Germinal center (tissue), 1 donor: ENCODE results near the gene IL4I1.

Source experiments
- DNase-seq: peaks from one replicate; pipeline ENCODE4 v3.0.0; 2012; ENCODE audit warnings: mixed read lengths, low spot score

The IL4I1 gene

DNA sequence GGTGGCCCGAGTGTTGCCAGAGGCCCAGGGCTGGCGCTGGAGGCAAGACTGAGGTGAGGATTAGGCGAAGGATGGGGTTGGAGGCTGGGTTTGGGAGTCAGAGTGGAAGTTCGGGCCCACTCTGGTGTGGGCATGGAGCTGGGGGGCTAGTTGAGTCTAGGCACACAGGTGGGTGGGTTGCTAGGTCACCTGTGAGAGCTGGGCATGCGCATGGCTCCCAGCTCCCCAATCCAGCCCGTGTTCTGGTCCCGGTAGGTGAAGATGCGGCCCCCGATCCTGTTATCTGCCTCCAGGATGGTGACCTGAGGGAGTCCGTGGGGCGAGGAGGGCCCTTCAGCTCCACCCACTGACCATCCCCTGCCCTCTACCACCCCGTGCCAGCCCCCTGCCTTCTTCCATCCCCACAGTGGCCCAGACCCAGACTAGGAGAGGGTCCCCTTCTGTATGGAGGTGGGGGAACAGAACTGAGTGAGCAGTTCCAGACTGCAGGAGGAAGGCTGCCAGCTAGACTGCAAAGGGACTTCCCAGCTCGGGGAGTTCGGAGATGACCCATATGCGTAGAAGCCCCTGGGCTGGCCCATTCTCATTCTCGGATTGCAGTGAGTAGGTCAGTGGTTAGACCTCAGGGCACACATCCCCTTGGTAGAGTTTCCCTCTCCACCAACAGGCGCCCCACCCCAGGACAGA lies 1.7 kb downstream of the IL4I1 start:
- DNase-seq, result no peak

DNA sequence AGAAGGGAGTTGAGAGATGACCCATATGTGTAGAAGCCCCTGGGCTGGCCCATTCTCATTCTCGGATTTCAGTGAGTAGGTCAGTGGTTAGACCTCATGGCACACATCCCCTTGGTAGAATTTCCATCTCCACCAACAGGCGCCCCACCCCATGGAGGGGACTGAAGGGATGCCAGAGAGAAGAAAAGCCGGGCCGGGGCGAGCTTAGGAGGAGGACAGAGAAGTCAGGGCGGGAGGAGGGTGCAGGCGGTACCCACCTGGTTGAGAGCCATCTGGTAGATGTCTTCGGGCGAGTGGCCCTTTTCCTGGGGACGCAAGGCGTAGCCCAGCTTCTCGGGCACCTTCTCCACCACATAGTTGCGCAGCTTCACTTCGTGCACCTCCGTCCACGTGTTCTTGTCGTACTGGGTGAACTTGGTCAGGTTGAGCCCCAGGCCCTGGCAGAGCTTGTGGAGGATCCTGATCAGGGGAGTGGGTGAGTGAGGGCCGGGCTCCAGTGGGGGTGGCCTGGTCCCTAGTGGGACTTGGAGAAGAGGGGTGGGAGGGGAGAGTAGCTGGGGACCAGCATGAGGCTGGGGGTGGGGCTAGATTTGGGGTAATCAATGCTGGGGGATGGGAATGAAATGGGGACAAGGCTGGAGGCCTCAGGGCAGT lies 2.5 kb downstream of the IL4I1 start:
- DNase-seq, result no peak

DNA sequence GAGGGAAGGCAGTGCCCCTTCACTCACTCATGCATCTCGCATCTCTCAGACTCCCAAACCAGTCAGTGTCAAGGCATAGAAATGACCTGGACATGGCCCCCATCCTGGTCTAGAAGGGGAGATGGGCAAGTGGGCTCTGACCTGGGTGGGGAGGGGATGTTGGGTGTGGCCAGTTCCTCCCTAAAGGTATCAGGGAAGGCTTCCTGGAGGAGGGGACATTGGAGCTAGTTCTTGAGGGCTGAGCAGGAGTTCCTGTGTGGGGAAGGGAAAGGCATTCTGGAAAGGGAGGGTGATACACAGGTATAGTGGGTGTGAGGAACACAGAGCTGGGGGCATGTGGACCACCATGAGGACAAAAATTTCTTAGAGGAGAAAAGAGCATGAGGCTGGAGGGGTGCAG lies 4.0 kb downstream of the IL4I1 start:
- no peak for DNase-seq

GRCh38 chr19:49891393-49891792 lies 5.3 kb downstream of the IL4I1 start:
- DNase-seq, result no peak

DNA sequence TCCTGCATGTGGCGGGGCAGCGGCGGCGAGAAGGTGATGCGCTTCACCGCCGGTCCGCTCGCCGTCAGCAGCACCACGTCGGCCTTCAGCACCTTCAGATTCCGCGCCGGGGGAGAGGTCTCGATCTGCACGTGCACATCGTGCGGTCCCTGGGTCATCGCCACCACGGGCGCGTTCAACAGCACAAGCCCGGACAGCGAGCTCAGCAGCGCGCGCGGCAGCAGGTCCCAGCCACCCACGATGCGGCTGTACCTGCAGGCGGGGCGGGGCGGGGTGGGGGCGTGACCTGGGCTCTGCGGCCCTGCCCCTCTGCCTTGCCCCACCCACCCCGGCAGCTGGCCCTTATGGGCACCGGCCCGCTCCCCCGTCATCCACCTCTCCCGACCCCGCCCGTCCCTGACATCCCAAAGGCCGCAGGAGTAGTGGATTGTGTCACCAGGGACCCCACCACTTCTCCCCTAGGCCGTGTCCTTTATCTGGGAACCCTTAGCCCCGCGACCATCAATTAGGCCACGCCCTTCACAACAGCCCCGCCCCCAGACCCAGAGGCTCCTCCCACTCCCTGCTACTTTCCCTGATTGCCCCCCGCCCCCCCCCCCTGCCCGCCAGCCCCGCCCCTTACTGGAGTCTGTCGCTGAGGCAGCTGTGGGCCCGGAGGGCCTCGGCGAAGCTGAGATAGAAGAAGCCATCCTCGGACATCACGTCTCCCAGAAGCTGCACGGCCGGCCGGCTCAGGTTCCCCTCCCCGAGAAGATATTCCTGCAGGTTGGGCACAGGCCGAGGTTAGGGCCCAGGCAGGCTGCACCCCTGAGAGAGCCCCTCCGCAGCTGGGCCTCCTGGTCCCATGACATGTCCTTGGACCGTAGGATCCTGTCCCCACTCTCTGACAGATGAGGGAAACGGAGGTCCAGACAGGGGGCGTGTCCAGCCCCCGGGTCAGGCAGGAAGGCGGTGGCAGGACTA lies 6.1 kb downstream of the IL4I1 start:
- DNase-seq, result peak; percentile 83

DNA sequence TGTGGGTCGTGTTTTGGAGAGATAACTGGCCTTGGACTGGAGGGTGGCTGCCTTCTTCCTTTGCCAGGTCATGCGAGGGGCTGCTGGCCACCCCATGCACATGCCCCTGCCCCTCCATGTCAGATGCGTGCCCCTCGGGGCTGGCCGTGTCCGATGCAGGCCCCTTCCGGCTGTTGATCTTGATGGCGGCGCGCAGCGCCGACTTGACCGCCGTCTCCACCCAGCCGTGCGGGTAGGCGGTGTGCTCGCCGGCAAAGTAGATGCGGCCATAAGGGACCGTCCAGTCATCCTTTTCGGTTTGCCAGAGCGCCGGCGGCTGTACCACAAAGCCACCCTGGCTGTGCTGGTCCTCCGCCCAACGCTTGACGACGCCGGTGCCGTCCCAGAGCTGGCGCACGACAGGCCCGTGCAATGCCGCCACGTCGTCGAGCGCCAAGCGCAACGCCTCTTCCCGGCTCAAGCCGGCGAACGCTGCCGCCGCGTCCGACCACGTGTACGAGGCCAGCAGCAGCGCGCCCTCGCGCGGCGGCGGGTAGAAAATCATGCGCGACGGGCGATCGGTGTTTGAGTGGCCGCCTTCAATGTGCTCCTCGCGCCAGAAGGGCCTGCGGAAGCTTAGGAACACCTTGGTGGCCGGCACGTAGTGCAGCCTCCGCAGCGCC lies 6.9 kb downstream of the IL4I1 start:
- peak; percentile 64 for DNase-seq

- DNase-seq, result no peak
Observed at GRCh38 chr19:49889038-49889686, 7.5 kb downstream of the IL4I1 start.

DNA sequence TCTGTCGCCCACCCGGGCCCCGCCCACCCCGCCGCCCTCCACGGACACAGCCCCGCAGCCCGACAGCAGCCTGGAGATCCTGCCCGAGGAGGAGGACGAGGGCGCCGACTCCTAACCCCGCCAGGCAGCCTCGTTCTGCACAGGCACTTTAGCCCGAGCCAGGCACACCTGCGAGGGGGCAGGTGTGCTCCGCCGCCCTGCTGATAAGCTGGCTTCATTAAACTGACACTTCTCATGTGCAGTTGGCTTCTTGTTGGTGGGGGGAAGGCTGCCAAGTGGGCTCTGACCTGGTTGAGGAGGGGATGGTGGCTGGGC lies 8.2 kb downstream of the IL4I1 start:
- DNase-seq, result no peak

DNA sequence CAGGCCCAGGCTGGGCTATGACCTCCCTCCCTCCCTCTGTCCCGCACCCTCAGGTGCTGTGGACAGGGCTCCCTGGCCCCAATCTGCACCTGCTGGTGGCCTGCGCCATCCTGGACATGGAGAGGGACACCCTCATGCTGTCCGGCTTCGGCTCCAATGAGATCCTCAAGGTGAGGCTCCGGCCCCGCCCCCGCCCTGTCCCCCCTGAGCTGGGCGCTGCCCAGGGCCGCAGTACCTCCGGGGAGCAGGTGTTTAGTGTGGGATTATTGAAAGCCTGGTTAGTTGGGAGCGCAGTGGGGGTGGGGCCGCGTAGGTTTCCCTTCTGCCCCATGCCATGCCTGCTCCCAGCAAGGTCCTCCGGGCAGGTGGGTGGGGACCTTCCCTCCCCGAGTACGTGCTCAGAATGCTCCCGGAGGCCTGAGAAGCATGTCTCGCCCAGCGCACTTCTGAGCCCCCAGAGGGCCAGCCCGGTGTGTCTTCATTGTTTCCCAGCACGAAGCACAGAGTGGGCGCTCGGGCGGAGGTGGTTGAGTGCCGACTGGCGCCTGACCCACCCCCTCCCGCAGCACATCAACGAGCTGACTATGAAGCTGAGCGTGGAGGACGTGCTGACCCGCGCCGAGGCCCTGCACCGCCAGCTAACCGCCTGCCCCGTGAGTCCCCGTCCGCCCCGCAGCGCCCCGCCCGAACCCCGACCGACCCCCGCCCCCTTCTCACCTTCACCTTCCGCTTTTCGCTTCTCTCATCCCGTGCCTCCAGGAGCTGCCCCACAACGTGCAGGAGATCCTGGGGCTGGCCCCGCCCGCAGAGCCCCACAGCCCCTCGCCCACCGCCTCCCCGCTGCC lies 8.8 kb downstream of the IL4I1 start:
- DNase-seq, result no peak

DNA sequence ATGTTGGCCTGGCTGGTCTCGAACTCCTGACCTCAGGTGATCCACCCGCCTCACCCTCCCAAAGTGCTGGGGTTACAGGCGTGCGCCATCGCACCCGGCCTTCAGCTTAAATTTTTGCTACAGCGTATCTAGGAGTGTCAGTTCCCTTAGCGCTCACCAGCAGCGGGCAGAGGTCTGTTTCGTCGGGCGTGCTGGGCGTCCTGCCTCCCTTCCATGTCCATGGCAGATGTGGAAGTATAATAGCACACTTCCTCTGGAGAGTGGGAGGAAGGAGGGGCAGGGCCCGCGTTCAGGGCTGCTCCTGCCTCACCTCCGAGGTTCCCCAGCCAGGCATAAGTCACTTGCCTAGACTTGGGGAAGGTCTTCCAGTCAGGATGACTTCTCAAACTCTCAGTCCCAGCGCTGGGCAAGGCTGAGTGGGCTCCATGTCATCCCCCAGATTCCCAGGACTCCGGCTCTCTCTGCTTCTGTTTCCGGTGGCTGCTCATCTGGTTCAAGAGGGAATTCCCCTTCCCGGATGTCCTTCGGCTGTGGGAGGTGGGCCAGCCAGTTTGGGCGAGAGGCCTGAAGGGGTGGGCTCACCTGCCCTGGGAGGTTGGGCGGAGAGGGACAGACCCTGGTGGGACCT lies 9.5 kb downstream of the IL4I1 start:
- no peak for DNase-seq

- DNase-seq, result no peak
Observed at GRCh38 chr19:49884760-49885159, 11.9 kb downstream of the IL4I1 start.

- DNase-seq, result no peak
Observed at GRCh38 chr19:49884109-49884508, 12.6 kb downstream of the IL4I1 start.

GRCh38 chr19:49883094-49883493 lies 13.6 kb downstream of the IL4I1 start:
- no peak for DNase-seq

GRCh38 chr19:49882643-49883042 lies 14.0 kb downstream of the IL4I1 start:
- DNase-seq, result no peak

DNA sequence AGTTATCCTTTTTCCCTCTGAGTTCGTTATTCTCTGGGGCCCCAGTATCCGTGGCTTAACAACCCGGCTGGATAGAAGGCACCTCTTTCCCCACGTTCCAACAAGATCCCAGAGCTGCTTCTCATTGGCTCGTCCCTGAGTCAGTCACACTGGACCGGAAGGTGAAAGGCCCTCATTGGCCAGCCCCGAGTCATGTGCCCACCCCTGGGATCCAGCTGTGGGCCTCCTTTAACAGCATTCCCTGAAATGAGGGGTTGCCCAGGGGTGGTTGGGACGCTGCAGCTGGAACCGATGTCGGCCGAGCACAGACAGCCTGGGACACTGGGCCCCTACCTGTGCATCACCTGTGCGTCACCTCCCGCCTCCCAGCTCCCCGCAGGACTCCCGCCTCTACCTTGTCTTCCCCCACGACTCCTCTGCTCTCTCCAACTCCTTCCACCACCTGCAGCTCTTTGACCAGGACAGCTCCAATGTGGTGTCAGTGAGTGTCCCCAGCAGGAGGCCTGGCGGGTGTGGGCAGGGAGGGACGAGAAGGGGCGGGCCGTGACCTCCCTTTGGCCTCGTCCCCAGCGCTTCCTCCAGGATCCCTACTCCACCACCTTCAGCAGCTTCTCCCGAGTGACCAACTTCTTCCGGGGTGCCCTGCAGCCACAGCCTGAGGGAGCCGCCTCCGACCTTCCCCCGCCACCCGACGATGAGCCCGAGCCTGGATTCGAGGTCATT lies 14.9 kb downstream of the IL4I1 start:
- DNase-seq, result no peak

DNA sequence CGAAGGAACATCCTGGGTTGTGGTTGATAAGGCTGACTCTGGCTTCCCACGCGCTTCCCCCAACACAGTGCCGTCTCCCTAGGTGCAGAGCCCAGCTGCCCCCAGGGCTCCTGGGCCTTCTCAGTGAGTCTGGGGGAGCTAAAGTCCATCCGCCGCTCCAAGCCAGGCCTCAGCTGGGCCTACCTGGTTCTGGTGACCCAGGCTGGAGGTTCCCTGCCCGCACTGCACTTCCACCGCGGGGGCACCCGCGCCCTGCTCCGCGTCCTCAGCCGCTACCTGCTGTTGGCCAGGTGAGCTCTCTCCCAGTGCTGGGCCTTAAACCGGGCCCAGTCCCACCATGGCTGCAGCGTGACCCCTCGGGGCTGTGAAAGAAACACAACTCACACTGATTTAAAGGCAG lies 15.5 kb downstream of the IL4I1 start:
- DNase-seq, result no peak

DNA sequence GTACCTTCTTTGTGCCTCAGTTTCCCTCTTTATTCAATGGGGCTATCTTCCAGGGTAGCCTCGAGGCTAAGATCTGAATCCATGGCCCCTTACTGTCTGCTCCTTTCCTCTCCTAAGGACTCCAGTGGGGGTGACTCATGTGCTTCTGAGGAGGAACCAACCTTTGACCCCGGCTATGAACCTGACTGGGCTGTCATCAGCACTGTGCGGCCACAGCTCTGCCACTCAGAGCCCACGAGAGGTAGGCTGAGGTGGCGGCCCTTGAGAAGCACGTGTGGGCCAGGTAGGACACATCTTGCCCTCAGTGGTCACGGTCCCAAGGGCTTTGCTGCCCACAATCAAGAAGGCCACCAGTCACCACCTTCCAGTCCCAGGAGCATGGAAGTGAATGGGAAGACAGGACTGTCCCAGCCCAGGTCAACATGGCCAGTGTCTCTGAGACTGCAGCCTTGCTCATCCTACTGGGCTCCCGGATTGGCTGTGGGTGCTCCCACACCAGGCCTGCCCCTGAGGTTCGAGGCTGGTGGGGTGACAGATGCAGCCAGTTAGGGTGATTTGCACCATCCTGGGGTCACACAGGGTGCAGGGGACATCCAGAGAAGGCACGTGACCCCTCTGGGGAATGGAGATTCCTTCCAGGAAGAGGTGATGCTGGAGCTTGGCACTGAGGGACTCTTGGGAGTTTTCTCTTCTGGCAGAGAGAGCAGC lies 16.4 kb downstream of the IL4I1 start:
- DNase-seq, result no peak

GRCh38 chr19:49879243-49879963 lies 17.3 kb downstream of the IL4I1 start:
- DNase-seq, result no peak

GRCh38 chr19:49878744-49879070 lies 18.0 kb downstream of the IL4I1 start:
- DNase-seq, result no peak
